Measurements from ENCODE around the gene RAB3IL1. TPM values are rescaled to one million over a fixed set of nuclear protein-coding genes. Genes with fewer than 3 reads are reported as not detected.

RAB3IL1 gene
- total RNA-seq, 6 donors from 2014 or later = 4.4 to 20.7 (median 10.0) TPM

GRCh38 chr11:61910187-61911127 lies 6.9 kb downstream of the RAB3IL1 start:
- Histone ChIP-seq H3K4me3 (no peak overlapping the region), H3K4me1 (peaks cover 4 to 6% (median 5%) of the 10 kb centered on the region in 4 donors), H3K9me3 (no peaks in the 10 kb centered on the region), H3K27ac (no peak overlapping the region), H3K36me3 (peaks cover 0 to 15% (median 3%) of the 10 kb centered on the region in 4 donors), H3K27me3 (no peaks in the 10 kb centered on the region)
- DNase-seq (no peak), ATAC-seq (ENCODE audit: low FRiP score in 2 of 2) (peak in 1 of 2 donors; percentile 15)
- WGBS, 2 donors = 92 to 96% methylated on average over 10 to 13 of the region's 13 CpGs
- TF ChIP-seq POLR2A (IDR thresholded peaks at IDR 0.05) = no peak
- TF ChIP-seq CTCF (IDR thresholded peaks at IDR 0.05) = no peak
- TF ChIP-seq EP300 (IDR thresholded peaks at IDR 0.05) = no peak
- no peak for TF ChIP-seq POLR2AphosphoS5 (IDR thresholded peaks at IDR 0.05)

GRCh38 chr11:61908730-61909316 lies 8.5 kb downstream of the RAB3IL1 start:
- no peaks in the 10 kb centered on the region for H3K9me3 ChIP-seq
- ATAC-seq (ENCODE audit: low FRiP score in 2 of 2) (no peak), DNase-seq (no peak)
- peaks cover 4 to 6% (median 5%) of the 10 kb centered on the region in 4 donors for H3K4me1 ChIP-seq
- H3K27ac ChIP-seq = peak overlapping the region in 2 of 4 donors; percentile 17 to 56
- H3K4me3 ChIP-seq = no peak overlapping the region
- WGBS, 2 donors = 70 to 82% methylated on average over 8 to 10 of the region's 10 CpGs
- H3K27me3 ChIP-seq = no peaks in the 10 kb centered on the region
- TF ChIP-seq POLR2A (IDR thresholded peaks at IDR 0.05) (no peak), EP300 (IDR thresholded peaks at IDR 0.05) (no peak), CTCF (IDR thresholded peaks at IDR 0.05) (no peak), POLR2AphosphoS5 (IDR thresholded peaks at IDR 0.05) (no peak)
- H3K36me3 ChIP-seq = peaks cover 0 to 20% (median 3%) of the 10 kb centered on the region in 4 donors

- Histone ChIP-seq H3K4me1 (peaks cover 2 to 6% (median 5%) of the 10 kb centered on the region in 4 donors), H3K27ac (peak overlapping the region in 1 of 4 donors; percentile 56), H3K36me3 (peaks cover 0 to 20% (median 3%) of the 10 kb centered on the region in 4 donors), H3K4me3 (no peak overlapping the region), H3K9me3 (no peaks in the 10 kb centered on the region), H3K27me3 (no peaks in the 10 kb centered on the region)
- DNase-seq = no peak
- 88 to 93% methylated on average over 12 to 20 of the region's 21 CpGs for WGBS, 2 donors
- TF ChIP-seq POLR2AphosphoS5 (IDR thresholded peaks at IDR 0.05) (no peak), CTCF (IDR thresholded peaks at IDR 0.05) (no peak), POLR2A (IDR thresholded peaks at IDR 0.05) (no peak), EP300 (IDR thresholded peaks at IDR 0.05) (no peak)
- ATAC-seq (ENCODE audit: low FRiP score in 2 of 2) = no peak
Measured at GRCh38 chr11:61907871-61908729, 9.3 kb downstream of the RAB3IL1 start.

- Histone ChIP-seq H3K4me1 (peaks cover 0 to 6% (median 3%) of the 10 kb centered on the region in 4 donors), H3K4me3 (no peak overlapping the region), H3K9me3 (no peaks in the 10 kb centered on the region), H3K27me3 (no peaks in the 10 kb centered on the region), H3K36me3 (peaks cover 0 to 20% (median 3%) of the 10 kb centered on the region in 4 donors), H3K27ac (no peak overlapping the region)
- 88 to 95% methylated on average over 10 to 16 of the region's 19 CpGs for WGBS, 2 donors
- TF ChIP-seq CTCF (IDR thresholded peaks at IDR 0.05) = no peak
- ATAC-seq (ENCODE audit: low FRiP score in 2 of 2) = no peak
- DNase-seq = no peak
Measured at GRCh38 chr11:61907282-61907681, 10.1 kb downstream of the RAB3IL1 start.
